CD4-positive, alpha-beta T cell treated with Interleukin-12 subunit alpha and Interleukin-12 subunit beta, for 1 hour (primary cell): ENCODE measurements around the gene HMX3.

Source experiments
- DNase-seq: peaks from one replicate; pipeline ENCODE4 v3.0.0-alpha.2; 2020

The HMX3 gene

GRCh38 chr10:123135415-123136141 lies at the start of gene HMX3:
Gene HMX3, plus strand, starts transcription at chr10:123135970. Its CDS starts 81 bp downstream, at chr10:123136051.
- DNase-seq = peak; percentile 47

- no peak for DNase-seq
These were observed 49.5 kb upstream of the HMX3 start for GRCh38 chr10:123086281-123086680.

GRCh38 chr10:123087348-123087747 lies 48.4 kb upstream of the HMX3 start:
- DNase-seq = no peak

- DNase-seq = no peak
These were observed 48.0 kb upstream of the HMX3 start for GRCh38 chr10:123087786-123088185.

- no peak for DNase-seq
These were observed 42.9 kb upstream of the HMX3 start for GRCh38 chr10:123092635-123093414.

- DNase-seq = no peak
These were observed 42.3 kb upstream of the HMX3 start for GRCh38 chr10:123093489-123093888.

- no peak for DNase-seq
These were observed 39.3 kb upstream of the HMX3 start for GRCh38 chr10:123096452-123096851.

GRCh38 chr10:123097039-123097438 lies 38.7 kb upstream of the HMX3 start:
- no peak for DNase-seq

GRCh38 chr10:123100030-123100762 lies 35.6 kb upstream of the HMX3 start:
- DNase-seq = no peak

- no peak for DNase-seq
These were observed 33.9 kb upstream of the HMX3 start for GRCh38 chr10:123101872-123102271.

GRCh38 chr10:123102673-123103072 lies 33.1 kb upstream of the HMX3 start:
- DNase-seq = no peak

- no peak for DNase-seq
These were observed 31.8 kb upstream of the HMX3 start for GRCh38 chr10:123103944-123104343.

- no peak for DNase-seq
These were observed 26.3 kb upstream of the HMX3 start for GRCh38 chr10:123109466-123109865.

- DNase-seq = no peak
These were observed 17.9 kb upstream of the HMX3 start for GRCh38 chr10:123117644-123118417.

- no peak for DNase-seq
These were observed 16.7 kb upstream of the HMX3 start for GRCh38 chr10:123119081-123119480.

GRCh38 chr10:123126246-123126645 lies 9.5 kb upstream of the HMX3 start:
- DNase-seq = no peak

GRCh38 chr10:123129618-123130271 lies 6.0 kb upstream of the HMX3 start:
- no peak for DNase-seq

- peak; percentile 85 for DNase-seq
These were observed 2.9 kb upstream of the HMX3 start for GRCh38 chr10:123132576-123133477.

GRCh38 chr10:123133541-123134342 lies 2.0 kb upstream of the HMX3 start:
- DNase-seq = no peak

- DNase-seq = no peak
These were observed 1.3 kb upstream of the HMX3 start for GRCh38 chr10:123134343-123134914.
